Keratinocyte (primary cell): ENCODE results near the gene BIK. TPM values are rescaled to one million over a fixed set of nuclear protein-coding genes. Genes with fewer than 3 reads are reported as not detected.

Experiments
- DNase-seq: peaks from one replicate; pipeline ENCODE4 v3.0.0-alpha.2; 2011; ENCODE audit warnings: low read depth, missing footprints, low spot score
- FAIRE-seq: peaks from 2 replicates; lab custom pipeline; 2011; peaks lifted over from hg19 to GRCh38; lab: Jason Lieb, UNC
- H2AFZ ChIP-seq: 2 replicates; pipeline ENCODE4 v1.6.0; 2012; ENCODE audit warnings: low read length, control low read depth, inconsistent platforms; ENCODE audit not compliant: control insufficient read depth
- H3K27ac ChIP-seq: 2 replicates; pipeline ENCODE4 v1.5.1; 2011; ENCODE audit warnings: low read length; ENCODE audit not compliant: control insufficient read depth, insufficient read depth
- H3K27me3 ChIP-seq: 3 replicates; pipeline ENCODE4 v1.6.0; 2011; ENCODE audit warnings: low read length; ENCODE audit not compliant: control insufficient read depth, insufficient read depth; ENCODE audit errors: extremely low read depth
- H3K36me3 ChIP-seq, 2 experiments: 2 replicates in 1 of 2; 3 replicates in 1 of 2; pipeline ENCODE4 v1.5.1; 2011; ENCODE audit warnings: low read length in 2 of 2, mild to moderate bottlenecking in 1 of 2; ENCODE audit not compliant: control insufficient read depth in 2 of 2, insufficient read depth in 2 of 2; ENCODE audit errors: extremely low read depth in 1 of 2
- H3K4me1 ChIP-seq: 3 replicates; pipeline ENCODE4 v1.5.1; 2011; ENCODE audit warnings: low read length; ENCODE audit not compliant: control insufficient read depth, insufficient read depth; ENCODE audit errors: extremely low read depth
- H3K4me2 ChIP-seq: 3 replicates; pipeline ENCODE4 v1.6.0; 2011; ENCODE audit warnings: low read depth, low read length; ENCODE audit not compliant: control insufficient read depth, insufficient read depth; ENCODE audit errors: extremely low read depth
- H3K4me3 ChIP-seq, 3 experiments: fragments of 200-600 bp in 1 of 3; sonication (generic) in 1 of 3; 2 replicates in 2 of 3; 3 replicates in 1 of 3; pipeline ENCODE4 v1.5.1; 2011 to 2016; ENCODE audit warnings: low read length in 3 of 3, mild to moderate bottlenecking in 3 of 3, control low read depth in 2 of 3, inconsistent platforms in 1 of 3, low read depth in 1 of 3, mixed read lengths in 1 of 3, mixed run types in 1 of 3, moderate library complexity in 1 of 3; ENCODE audit not compliant: control insufficient read depth in 2 of 3, insufficient read depth in 2 of 3; ENCODE audit errors: extremely low read depth in 1 of 3
- H3K79me2 ChIP-seq: 2 replicates; pipeline ENCODE4 v1.6.0; 2012; ENCODE audit warnings: low read length; ENCODE audit not compliant: control insufficient read depth, insufficient read depth
- H3K9ac ChIP-seq: 3 replicates; pipeline ENCODE4 v1.6.0; 2011; ENCODE audit warnings: low read length; ENCODE audit not compliant: control insufficient read depth, insufficient read depth; ENCODE audit errors: extremely low read depth
- H3K9me1 ChIP-seq: 3 replicates; pipeline ENCODE4 v1.6.0; 2011; ENCODE audit warnings: low read length; ENCODE audit not compliant: control insufficient read depth, insufficient read depth; ENCODE audit errors: extremely low read depth
- H3K9me3 ChIP-seq: 2 replicates; pipeline ENCODE4 v1.5.1; 2012; ENCODE audit warnings: low read depth, low read length; ENCODE audit not compliant: control insufficient read depth
- H4K20me1 ChIP-seq: 3 replicates; pipeline ENCODE4 v1.6.0; 2011; ENCODE audit warnings: low read length; ENCODE audit not compliant: control insufficient read depth, insufficient read depth; ENCODE audit errors: extremely low read depth
- CTCF ChIP-seq, 3 experiments: IDR thresholded peaks in 1 of 3; conservative IDR thresholded peaks in 1 of 3; optimal IDR thresholded peaks in 1 of 3; 2 replicates in 2 of 3; 3 replicates in 1 of 3; pipeline versions ENCODE3 to v1.5.1; 2011; ENCODE audit warnings: low read length in 3 of 3, mild to moderate bottlenecking in 3 of 3, moderate library complexity in 2 of 3, control low read depth in 1 of 3, inconsistent platforms in 1 of 3; ENCODE audit not compliant: insufficient read depth in 2 of 3; ENCODE audit errors: extremely low read depth in 1 of 3
- EZH2 ChIP-seq: IDR thresholded peaks from one replicate; pipeline ENCODE4 v1.6.1; 2012; ENCODE audit warnings: inconsistent platforms, mild to moderate bottlenecking, low read length, moderate library complexity
- dilution Hi-C: fragments of 300-500 bp; cut with MboI; formaldehyde crosslinking; loops from one replicate; pipeline ENCODE4 v1.7.0; 2020; ENCODE audit warnings: low sequenced_read_pairs; ENCODE audit not compliant: extremely low pct_ligation_motif_present
- polyA plus RNA-seq, 5 experiments: library from polyadenylated mRNA; depleted of rRNA in 3 of 5; stranded (reverse) in 3 of 5; stranded (forward) in 1 of 5; unstranded in 1 of 5; fragments of >200 nt; gene quantifications; 1 replicate in 1 of 5; 2 replicates in 3 of 5; 3 replicates in 1 of 5; pipeline versions ENCODE4 v1.2.1 to v1.2.3, GENCODE V29; 2011 to 2012; ENCODE audit warnings: missing spikeins in 2 of 5, low read depth in 1 of 5, low replicate concordance in 1 of 5

BIK gene
- polyA plus RNA-seq, 1 donor (not counting 4 experiments of a cell fraction or from before 2014, with no cell fraction given), result 4.4 TPM

- no peaks in the 10 kb centered on the region for H3K27me3 ChIP-seq
- H3K9ac ChIP-seq, result no peak overlapping the region
- H3K27ac ChIP-seq, result no peak overlapping the region
- no peaks in the 10 kb centered on the region for H3K9me3 ChIP-seq
- FAIRE-seq, result no peak
- peaks cover 7% of the 10 kb centered on the region for H3K9me1 ChIP-seq
- no peak overlapping the region for H2AFZ ChIP-seq
- no peak overlapping the region for H3K4me2 ChIP-seq
- no peak for DNase-seq
- no peak for TF ChIP-seq CTCF (optimal IDR thresholded peaks at IDR 0.05 in 1 of 3, IDR thresholded peaks at IDR 0.05 in 1 of 3, conservative IDR thresholded peaks at IDR 0.05 in 1 of 3; ENCODE audit: extremely low read depth in 1 of 3, insufficient read depth in 2 of 3, low read length in 3 of 3)
- TF ChIP-seq EZH2, result no peak
- peaks cover 16% of the 10 kb centered on the region for H3K79me2 ChIP-seq
- H3K4me1 ChIP-seq, result peaks cover 22% of the 10 kb centered on the region
- peaks cover 20% of the 10 kb centered on the region for H4K20me1 ChIP-seq
- dilution Hi-C loops, result no loop called here
- H3K4me3 ChIP-seq, result no peak overlapping the region
- H3K36me3 ChIP-seq, result peaks cover 24 to 28% of the 10 kb centered on the region in 2 experiments
These were observed 52.0 kb downstream of the BIK start for GRCh38 chr22:43162412-43163150.

GRCh38 chr22:43163241-43163795 lies 52.8 kb downstream of the BIK start:
- H3K4me2 ChIP-seq, result peak overlapping the region; percentile 32
- no peak overlapping the region for H3K9ac ChIP-seq
- H3K79me2 ChIP-seq, result peaks cover 8% of the 10 kb centered on the region
- peaks cover 7% of the 10 kb centered on the region for H3K9me1 ChIP-seq
- DNase-seq, result no peak
- dilution Hi-C loops, result no loop called here
- no peak overlapping the region for H3K4me3 ChIP-seq
- no peaks in the 10 kb centered on the region for H3K27me3 ChIP-seq
- peaks cover 26% of the 10 kb centered on the region for H3K4me1 ChIP-seq
- peaks cover 16% of the 10 kb centered on the region for H4K20me1 ChIP-seq
- H3K27ac ChIP-seq, result no peak overlapping the region
- TF ChIP-seq EZH2, result no peak
- TF ChIP-seq CTCF (optimal IDR thresholded peaks at IDR 0.05 in 1 of 3, IDR thresholded peaks at IDR 0.05 in 1 of 3, conservative IDR thresholded peaks at IDR 0.05 in 1 of 3; ENCODE audit: extremely low read depth in 1 of 3, insufficient read depth in 2 of 3, low read length in 3 of 3), result no peak
- no peak for FAIRE-seq
- H3K9me3 ChIP-seq, result no peaks in the 10 kb centered on the region
- H3K36me3 ChIP-seq, result peaks cover 27 to 29% of the 10 kb centered on the region in 2 experiments
- H2AFZ ChIP-seq, result no peak overlapping the region
